IPS-18a (cell line): Measurements from ENCODE around the gene GKAP1.
"Not testable (repeated sequence)": the region's sequence is repeated elsewhere in the genome, so short reads cannot be mapped to it uniquely, and the experiment has no call there.

Experiments used
- H3K27ac ChIP-seq: one replicate; pipeline ENCODE4 v1.5.1; 2013; ENCODE audit warnings: low read length
- H3K27me3 ChIP-seq: one replicate; pipeline ENCODE4 v1.6.1; 2013; ENCODE audit warnings: mild to moderate bottlenecking, low read length; ENCODE audit not compliant: control insufficient read depth, insufficient read depth
- H3K36me3 ChIP-seq: one replicate; pipeline ENCODE4 v1.6.1; 2013; ENCODE audit warnings: low read depth, low read length; ENCODE audit not compliant: control insufficient read depth
- H3K4me1 ChIP-seq: one replicate; pipeline ENCODE4 v1.6.1; 2013; ENCODE audit warnings: low read depth, low read length; ENCODE audit not compliant: control insufficient read depth
- H3K4me3 ChIP-seq: one replicate; pipeline ENCODE4 v1.5.1; 2013; ENCODE audit warnings: low read length
- H3K9ac ChIP-seq: one replicate; pipeline ENCODE4 v1.6.1; 2013; ENCODE audit warnings: mild to moderate bottlenecking, low read length, moderate library complexity
- H3K9me3 ChIP-seq: one replicate; pipeline ENCODE4 v1.6.1; 2013; ENCODE audit warnings: low read depth, low read length; ENCODE audit not compliant: control insufficient read depth

Gene GKAP1

DNA sequence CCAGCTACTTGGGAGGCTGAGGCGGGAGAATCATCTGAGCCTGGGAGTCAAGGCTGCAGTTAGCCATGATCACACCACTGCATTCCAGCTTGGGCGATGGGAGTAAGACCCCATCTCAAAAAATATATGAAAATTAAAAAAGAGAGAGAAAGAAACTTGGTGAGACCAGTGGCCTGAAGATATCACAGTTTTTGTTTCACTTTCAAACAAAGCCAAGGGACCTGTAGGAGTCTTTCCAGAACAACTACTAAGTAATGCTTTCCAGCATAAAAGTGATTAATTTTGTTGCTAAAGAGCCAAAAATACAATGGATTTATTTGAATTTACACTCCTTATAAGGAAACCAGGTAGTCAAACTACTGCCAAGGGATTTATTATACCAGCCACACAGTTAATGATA lies 23.5 kb downstream of the GKAP1 start:
- Histone ChIP-seq H3K9ac (no peak overlapping the region), H3K9me3 (no peaks in the 10 kb centered on the region), H3K4me1 (no peaks in the 10 kb centered on the region), H3K36me3 (peaks cover 9% of the 10 kb centered on the region), H3K27me3 (no peaks in the 10 kb centered on the region), H3K4me3 (no peak overlapping the region), H3K27ac (no peak overlapping the region)

DNA sequence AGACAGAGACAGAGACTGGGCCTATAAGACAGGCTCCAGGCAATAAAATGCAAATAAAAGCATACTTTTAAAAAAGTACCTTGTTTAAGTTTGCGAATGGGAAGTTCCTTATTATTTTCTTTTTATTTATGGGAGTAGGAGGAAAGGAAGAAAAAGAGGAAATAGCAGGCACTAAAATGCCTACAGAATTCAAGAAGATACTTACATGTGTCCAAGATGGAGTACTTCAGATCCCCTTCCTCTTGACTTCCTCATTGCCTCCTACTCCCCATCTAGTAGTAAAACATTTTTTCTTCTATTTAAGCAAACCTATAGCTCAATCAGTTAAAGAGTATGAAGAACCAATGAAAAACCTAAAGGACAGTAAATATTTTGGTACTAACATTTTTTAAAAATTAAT lies 24.8 kb downstream of the GKAP1 start:
- no peaks in the 10 kb centered on the region for H3K4me1 ChIP-seq
- peaks cover 5% of the 10 kb centered on the region for H3K36me3 ChIP-seq
- no peak overlapping the region for H3K4me3 ChIP-seq
- H3K27me3 ChIP-seq = no peaks in the 10 kb centered on the region
- H3K27ac ChIP-seq = no peak overlapping the region
- no peak overlapping the region for H3K9ac ChIP-seq
- no peaks in the 10 kb centered on the region for H3K9me3 ChIP-seq

DNA sequence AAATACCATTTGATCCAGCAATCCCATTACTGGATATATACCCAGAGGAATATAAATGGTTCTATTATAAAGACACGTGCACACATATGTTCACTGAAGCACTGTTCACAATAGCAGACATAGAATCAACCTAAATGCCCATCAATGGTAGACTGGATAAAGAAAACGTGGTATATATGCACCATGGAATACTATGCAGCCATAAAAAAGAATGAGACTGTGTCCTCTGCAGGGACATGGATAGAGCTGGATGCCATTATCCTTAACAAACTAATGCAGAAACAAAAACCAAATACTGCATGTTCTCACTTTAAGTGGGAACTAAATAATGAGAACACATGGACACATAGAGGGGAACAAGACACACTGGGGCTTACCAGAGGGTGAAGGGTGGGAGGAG lies 39.4 kb downstream of the GKAP1 start:
- no peaks in the 10 kb centered on the region for H3K4me1 ChIP-seq
- no peaks in the 10 kb centered on the region for H3K9me3 ChIP-seq
- H3K4me3 ChIP-seq = no peak overlapping the region
- H3K36me3 ChIP-seq = no peaks in the 10 kb centered on the region
- H3K27me3 ChIP-seq = no peaks in the 10 kb centered on the region
- H3K9ac ChIP-seq = no peak overlapping the region
- no peak overlapping the region for H3K27ac ChIP-seq

DNA sequence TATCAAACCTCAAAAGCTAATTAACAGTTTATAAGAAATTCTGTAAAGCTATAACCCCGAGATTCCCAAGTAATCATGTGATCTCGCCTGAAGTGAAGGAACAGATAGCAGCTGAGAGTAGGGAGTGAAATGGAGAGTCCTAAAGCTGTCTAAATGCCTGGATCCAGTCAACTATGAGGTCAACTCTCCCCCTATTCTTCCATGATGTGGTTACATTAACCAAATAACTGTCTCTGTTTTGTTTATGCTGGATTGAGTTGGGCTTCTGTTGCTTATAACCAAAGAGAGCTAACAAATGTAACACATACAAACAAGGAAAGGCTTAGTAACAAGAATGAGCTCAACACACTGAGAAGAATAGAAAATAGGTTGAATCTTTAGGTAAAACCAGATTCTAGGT lies 41.6 kb downstream of the GKAP1 start:
- no peaks in the 10 kb centered on the region for H3K4me1 ChIP-seq
- no peaks in the 10 kb centered on the region for H3K36me3 ChIP-seq
- H3K4me3 ChIP-seq = no peak overlapping the region
- no peaks in the 10 kb centered on the region for H3K9me3 ChIP-seq
- H3K27ac ChIP-seq = no peak overlapping the region
- no peaks in the 10 kb centered on the region for H3K27me3 ChIP-seq
- no peak overlapping the region for H3K9ac ChIP-seq

DNA sequence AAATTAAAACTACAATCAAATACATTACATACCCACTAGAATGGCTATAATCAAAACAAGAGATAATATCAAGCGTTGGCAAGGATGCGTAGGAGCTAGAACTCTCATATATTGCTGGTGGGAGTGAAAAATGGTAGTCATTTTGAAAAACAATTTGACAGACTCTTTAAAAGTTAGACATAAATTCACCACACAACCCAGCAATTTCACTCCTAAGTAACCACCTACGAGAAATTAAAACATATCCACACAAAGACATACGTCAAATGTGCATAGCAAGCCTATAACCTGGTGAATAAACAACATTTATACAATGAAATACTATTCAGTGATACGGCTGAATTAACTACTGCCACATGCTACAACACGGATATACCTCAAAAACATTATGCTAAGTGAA lies 44.7 kb downstream of the GKAP1 start:
- H3K4me1 ChIP-seq = no peaks in the 10 kb centered on the region

GRCh38 chr9:83765376-83765775 lies 52.2 kb downstream of the GKAP1 start:
- Histone ChIP-seq H3K27me3 (no peaks in the 10 kb centered on the region), H3K4me3 (no peak overlapping the region), H3K27ac (no peak overlapping the region), H3K36me3 (no peaks in the 10 kb centered on the region), H3K9ac (no peak overlapping the region), H3K9me3 (no peaks in the 10 kb centered on the region), H3K4me1 (no peaks in the 10 kb centered on the region)

More for the DNA sequence above, 44.7 kb downstream of the GKAP1 start:
- no peak overlapping the region for H3K27ac ChIP-seq
- no peak overlapping the region for H3K9ac ChIP-seq
- H3K27me3 ChIP-seq = no peaks in the 10 kb centered on the region
- no peaks in the 10 kb centered on the region for H3K36me3 ChIP-seq
- no peak overlapping the region for H3K4me3 ChIP-seq
- H3K9me3 ChIP-seq = no peaks in the 10 kb centered on the region

DNA sequence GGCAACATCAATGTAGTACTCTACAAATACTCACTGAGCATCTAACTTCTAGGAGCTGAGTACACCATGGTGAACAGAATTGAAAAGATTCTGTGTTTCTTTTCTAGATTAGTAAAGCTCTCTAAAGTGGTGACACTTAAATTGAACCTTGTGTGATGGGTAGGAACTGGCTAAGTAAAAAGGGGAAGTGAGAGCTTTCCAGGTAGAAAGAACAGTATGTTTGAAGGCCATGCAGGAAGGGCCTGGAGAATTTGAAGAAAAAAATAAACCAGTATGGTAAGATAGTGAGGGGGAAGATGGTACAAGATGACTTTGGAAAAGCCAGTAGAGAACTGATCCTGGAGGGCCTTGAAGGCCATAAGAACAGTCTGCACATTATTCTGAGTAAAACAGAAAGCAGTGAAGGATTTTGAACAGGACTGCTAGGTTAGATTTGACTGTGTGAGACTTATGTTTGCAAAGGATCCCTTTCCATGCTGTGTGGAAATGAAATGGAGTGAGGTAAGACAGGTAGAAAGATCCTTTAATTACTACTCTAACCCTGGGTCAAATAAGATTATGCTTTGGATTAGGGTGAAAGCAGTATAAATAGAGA lies 63.1 kb downstream of the GKAP1 start:
- Histone ChIP-seq H3K4me1 (no peaks in the 10 kb centered on the region), H3K9ac (no peak overlapping the region), H3K4me3 (no peak overlapping the region), H3K27ac (no peak overlapping the region), H3K36me3 (no peaks in the 10 kb centered on the region), H3K9me3 (no peaks in the 10 kb centered on the region), H3K27me3 (no peaks in the 10 kb centered on the region)

- no peak overlapping the region for H3K27ac ChIP-seq
- no peak overlapping the region for H3K9ac ChIP-seq
- no peaks in the 10 kb centered on the region for H3K4me1 ChIP-seq
- H3K9me3 ChIP-seq = no peaks in the 10 kb centered on the region
- H3K4me3 ChIP-seq = no peak overlapping the region
- H3K27me3 ChIP-seq = no peaks in the 10 kb centered on the region
- no peaks in the 10 kb centered on the region for H3K36me3 ChIP-seq
Measured at GRCh38 chr9:83749706-83750105, 67.9 kb downstream of the GKAP1 start.

DNA sequence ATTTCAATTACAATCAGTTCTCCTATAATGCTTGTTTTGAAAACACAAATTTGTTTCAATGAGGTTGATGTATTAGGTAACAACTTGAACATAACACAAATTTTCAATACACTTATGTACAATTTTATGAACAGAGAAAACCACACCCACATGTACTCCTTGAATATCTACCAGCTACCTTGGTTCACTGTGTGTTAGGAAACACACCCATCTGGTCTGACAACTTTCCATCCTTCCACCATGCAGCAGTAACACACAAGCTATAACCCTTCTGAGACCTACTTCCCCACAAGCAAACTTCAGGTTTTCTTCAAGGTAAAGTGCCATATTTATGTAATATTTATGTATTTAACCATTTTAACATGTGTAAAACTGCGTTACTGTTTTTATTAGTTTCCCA lies 73.4 kb downstream of the GKAP1 start:
- no peaks in the 10 kb centered on the region for H3K4me1 ChIP-seq
- H3K36me3 ChIP-seq = no peaks in the 10 kb centered on the region
- no peaks in the 10 kb centered on the region for H3K9me3 ChIP-seq
- no peak overlapping the region for H3K4me3 ChIP-seq
- no peak overlapping the region for H3K27ac ChIP-seq
- no peak overlapping the region for H3K9ac ChIP-seq
- no peaks in the 10 kb centered on the region for H3K27me3 ChIP-seq

GRCh38 chr9:83733739-83734138 lies 83.8 kb downstream of the GKAP1 start:
- H3K9me3 ChIP-seq = no peaks in the 10 kb centered on the region
- H3K4me1 ChIP-seq = no peaks in the 10 kb centered on the region
- H3K27me3 ChIP-seq = no peaks in the 10 kb centered on the region
- H3K36me3 ChIP-seq = no peaks in the 10 kb centered on the region
- H3K27ac ChIP-seq = no peak overlapping the region
- H3K9ac ChIP-seq = no peak overlapping the region
- no peak overlapping the region for H3K4me3 ChIP-seq

DNA sequence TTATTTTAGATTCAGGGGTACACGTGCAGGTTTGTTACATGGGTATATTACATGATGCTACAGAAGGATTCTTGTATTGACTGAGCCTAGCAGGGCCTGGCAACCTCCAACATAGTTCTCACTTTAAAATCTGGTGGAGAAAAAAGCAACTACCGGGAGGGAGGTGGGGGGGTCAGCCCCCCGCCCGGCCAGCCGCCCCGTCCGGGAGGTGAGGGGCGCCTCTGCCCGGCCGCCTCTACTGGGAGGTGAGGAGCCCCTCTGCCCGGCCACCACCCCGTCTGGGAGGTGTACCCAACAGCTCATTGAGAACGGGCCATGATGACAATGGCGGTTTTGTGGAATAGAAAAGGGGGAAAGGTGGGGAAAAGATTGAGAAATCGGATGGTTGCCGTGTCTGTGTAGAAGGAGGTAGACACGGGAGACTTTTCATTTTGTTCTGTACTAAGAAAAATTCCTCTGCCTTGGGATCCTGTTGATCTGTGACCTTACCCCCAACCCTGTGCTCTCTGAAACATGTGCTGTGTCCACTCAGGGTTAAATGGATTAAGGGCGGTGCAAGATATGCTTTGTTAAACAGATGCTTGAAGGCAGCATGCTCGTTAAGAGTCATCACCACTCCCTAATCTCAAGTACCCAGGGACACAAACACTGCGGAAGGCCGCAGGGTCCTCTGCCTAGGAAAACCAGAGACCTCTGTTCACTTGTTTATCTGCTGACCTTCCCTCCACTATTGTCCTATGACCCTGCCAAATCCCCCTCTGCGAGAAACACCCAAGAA lies 88.8 kb downstream of the GKAP1 start:
- H3K4me1 ChIP-seq = not testable (repeated sequence)

GRCh38 chr9:83724436-83724835 lies 93.1 kb downstream of the GKAP1 start:
- no peak overlapping the region for H3K9ac ChIP-seq
- H3K36me3 ChIP-seq = no peaks in the 10 kb centered on the region
- no peak overlapping the region for H3K4me3 ChIP-seq
- no peak overlapping the region for H3K27ac ChIP-seq
- no peaks in the 10 kb centered on the region for H3K4me1 ChIP-seq
- no peaks in the 10 kb centered on the region for H3K27me3 ChIP-seq
- H3K9me3 ChIP-seq = no peaks in the 10 kb centered on the region

More for the DNA sequence above, 88.8 kb downstream of the GKAP1 start:
- H3K9me3 ChIP-seq, H3K27ac ChIP-seq, H3K36me3 ChIP-seq, H3K4me3 ChIP-seq, H3K27me3 ChIP-seq, H3K9ac ChIP-seq: not testable (repeated sequence)
